IMR-90 (cell line): Measurements from ENCODE around the gene NEAT1. TPM values are rescaled to one million over a fixed set of nuclear protein-coding genes. Genes with fewer than 3 reads are reported as not detected.

ENCODE experiments used
- ATAC-seq: fragments of 200-7000 bp; cut with Tn5 transposase; 2 replicates; pipeline ENCODE4 v1.9.1; 2020; ENCODE audit warnings: low read depth, mild to moderate bottlenecking, moderate library complexity
- BruUV-seq: library from RNA; stranded (reverse); fragments of 400-500 nt; replicated peaks from 2 replicates; lab custom pipeline; 2021; lab: Mats Ljungman, UMichigan
- CTCF ChIA-PET: fragments of 300-600 bp; formaldehyde crosslinking; extraction: SDS; loops from one replicate; lab custom pipeline; 2021; ENCODE audit warnings: antibody characterized with exemption; lab: Yijun Ruan, JAX
- POLR2A ChIA-PET: fragments of 300-600 bp; sonication (Branson Sonifier 250); formaldehyde crosslinking; loops from one replicate; lab custom pipeline; 2022; ENCODE audit warnings: antibody characterized with exemption; ENCODE audit not compliant: unreplicated experiment; lab: Charles Lee
- DNase-seq: peaks from one replicate; pipeline ENCODE4 v3.0.0; 2013
- H2AFZ ChIP-seq: replicated peaks from 2 replicates; pipeline ENCODE3; 2013; ENCODE audit warnings: low read length, mild to moderate bottlenecking; ENCODE audit not compliant: poor library complexity
- H2AK5ac ChIP-seq: 2 replicates; pipeline ENCODE4 v1.6.1; 2013; ENCODE audit warnings: low read depth, low read length, inconsistent platforms
- H2AK9ac ChIP-seq: replicated peaks from 2 replicates; pipeline ENCODE3; 2013; ENCODE audit warnings: mild to moderate bottlenecking, low read depth, low read length, moderate library complexity; ENCODE audit not compliant: poor library complexity
- H2BK120ac ChIP-seq: 2 replicates; pipeline ENCODE4 v1.6.1; 2013; ENCODE audit warnings: low read depth, low read length, inconsistent platforms
- H2BK15ac ChIP-seq: 3 replicates; pipeline ENCODE4 v1.6.1; 2013; ENCODE audit warnings: low read depth, low read length, inconsistent platforms
- H2BK20ac ChIP-seq: 2 replicates; pipeline ENCODE4 v1.6.1; 2013; ENCODE audit warnings: low read depth, mild to moderate bottlenecking, inconsistent platforms, low read length, moderate library complexity
- H2BK5ac ChIP-seq: 2 replicates; pipeline ENCODE4 v1.6.1; 2013; ENCODE audit warnings: mild to moderate bottlenecking, low read depth, low read length, inconsistent platforms; ENCODE audit not compliant: poor library complexity, severe bottlenecking
- H3K14ac ChIP-seq: replicated peaks from 2 replicates; pipeline ENCODE4 v1.6.1; 2013; ENCODE audit warnings: low read depth, low read length, inconsistent platforms
- H3K18ac ChIP-seq: 2 replicates; pipeline ENCODE4 v1.6.1; 2013; ENCODE audit warnings: low read depth, low read length, control low read depth
- H3K23ac ChIP-seq: 2 replicates; pipeline ENCODE4 v1.6.1; 2013; ENCODE audit warnings: low read depth, low read length, inconsistent platforms
- H3K27ac ChIP-seq: 2 replicates; pipeline ENCODE4 v1.5.1; 2013; ENCODE audit warnings: mild to moderate bottlenecking, control low read depth, low read length; ENCODE audit not compliant: insufficient read depth
- H3K27me3 ChIP-seq: 2 replicates; pipeline ENCODE4 v1.6.1; 2013; ENCODE audit warnings: low read length; ENCODE audit not compliant: control insufficient read depth, insufficient read depth
- H3K36me3 ChIP-seq: 2 replicates; pipeline ENCODE4 v1.6.1; 2013; ENCODE audit warnings: low read length, mixed read lengths; ENCODE audit not compliant: control insufficient read depth, insufficient read depth
- H3K4ac ChIP-seq: 2 replicates; pipeline ENCODE4 v1.6.1; 2013; ENCODE audit warnings: low read depth, low read length, inconsistent platforms
- H3K4me1 ChIP-seq: 2 replicates; pipeline ENCODE4 v1.6.1; 2013; ENCODE audit warnings: low read length, mixed read lengths; ENCODE audit not compliant: control insufficient read depth, insufficient read depth
- H3K4me2 ChIP-seq: 2 replicates; pipeline ENCODE4 v1.6.1; 2013; ENCODE audit warnings: low read depth, mild to moderate bottlenecking, control low read depth, low read length, moderate library complexity
- H3K4me3 ChIP-seq: 2 replicates; pipeline ENCODE4 v1.5.1; 2013; ENCODE audit warnings: low read depth, mild to moderate bottlenecking, control low read depth, low read length, moderate library complexity; ENCODE audit not compliant: insufficient read depth
- H3K56ac ChIP-seq: 2 replicates; pipeline ENCODE4 v1.6.1; 2013; ENCODE audit warnings: low read length, inconsistent platforms; ENCODE audit not compliant: insufficient read depth; ENCODE audit errors: extremely low read depth
- H3K79me1 ChIP-seq, 2 experiments: 2 replicates each; pipeline ENCODE4 v1.6.1; 2013; ENCODE audit warnings: low read length in 2 of 2, inconsistent platforms in 1 of 2, low read depth in 1 of 2
- H3K9ac ChIP-seq: 2 replicates; pipeline ENCODE4 v1.6.1; 2013; ENCODE audit warnings: low read depth, low read length, control low read depth
- H3K9me1 ChIP-seq: 2 replicates; pipeline ENCODE4 v1.6.1; 2013; ENCODE audit warnings: low read length, inconsistent platforms; ENCODE audit not compliant: insufficient read depth
- H3K9me3 ChIP-seq: 2 replicates; pipeline ENCODE4 v1.6.1; 2013; ENCODE audit warnings: low read length; ENCODE audit not compliant: control insufficient read depth, insufficient read depth
- H4K20me1 ChIP-seq: 2 replicates; pipeline ENCODE4 v1.6.1; 2013; ENCODE audit warnings: low read length, inconsistent platforms; ENCODE audit not compliant: insufficient read depth
- H4K5ac ChIP-seq: 2 replicates; pipeline ENCODE4 v1.6.1; 2013; ENCODE audit warnings: mild to moderate bottlenecking, low read depth, low read length, control low read depth
- H4K8ac ChIP-seq, 2 experiments: 2 replicates each; pipeline ENCODE4 v1.6.1; 2013; ENCODE audit warnings: low read depth in 2 of 2, low read length in 2 of 2, control low read depth in 1 of 2, inconsistent platforms in 1 of 2
- H4K91ac ChIP-seq: 2 replicates; pipeline ENCODE4 v1.6.1; 2013; ENCODE audit warnings: low read depth, low read length, inconsistent platforms; ENCODE audit not compliant: insufficient read depth
- BHLHE40 ChIP-seq: fragments of 150-350 bp; IDR thresholded peaks from 2 replicates; pipeline ENCODE4 v1.6.1; 2016; ENCODE audit warnings: mild to moderate bottlenecking, low read depth, low read length
- CEBPB ChIP-seq: IDR thresholded peaks from 2 replicates; pipeline ENCODE4 v1.6.1; 2012; ENCODE audit warnings: low read depth, low read length, improper control_type of control experiment
- FOS ChIP-seq: fragments of 150-350 bp; IDR thresholded peaks from 2 replicates; pipeline ENCODE4 v1.6.1; 2016; ENCODE audit warnings: low read depth, low read length
- MAZ ChIP-seq: IDR thresholded peaks from 2 replicates; pipeline ENCODE4 v1.6.1; 2012; ENCODE audit warnings: low read depth, mild to moderate bottlenecking, low read length, improper control_type of control experiment, moderate library complexity, borderline replicate concordance
- MXI1 ChIP-seq: IDR thresholded peaks from 2 replicates; pipeline ENCODE4 v1.6.1; 2012; ENCODE audit warnings: low read depth, mild to moderate bottlenecking, low read length, moderate library complexity, borderline replicate concordance
- NFE2L2 ChIP-seq: fragments of 150-350 bp; IDR thresholded peaks from 2 replicates; pipeline ENCODE4 v1.6.1; 2016; ENCODE audit warnings: low read depth, mild to moderate bottlenecking, low read length
- RAD21 ChIP-seq: IDR thresholded peaks from 2 replicates; pipeline ENCODE4 v1.6.1; 2012; ENCODE audit warnings: low read length, improper control_type of control experiment
- RCOR1 ChIP-seq: IDR thresholded peaks from 2 replicates; pipeline ENCODE4 v1.6.1; 2012; ENCODE audit warnings: mild to moderate bottlenecking, low read length, improper control_type of control experiment; ENCODE audit not compliant: insufficient replicate concordance
- SMC3 ChIP-seq: fragments of 150-350 bp; IDR thresholded peaks from 2 replicates; pipeline ENCODE4 v1.6.1; 2016; ENCODE audit warnings: low read depth, mild to moderate bottlenecking, antibody characterized with exemption, low read length, moderate library complexity
- WGBS, 2 experiments: methylation state at CpG; one replicate each; pipeline versions ENCODE4 v1.1.5 to v1.1.7; 2013; ENCODE audit warnings: missing lambda C conversion rate in 2 of 2; ENCODE audit not compliant: insufficient read length in 1 of 2; ENCODE audit errors: extremely low coverage in 2 of 2; 5-methylcytosine and 5-hydroxymethylcytosine counted together
- dilution Hi-C: fragments of 300-500 bp; cut with HindIII; formaldehyde crosslinking; loops from one replicate; pipeline ENCODE4 v1.14.3; 2018; ENCODE audit warnings: low sequenced_read_pairs; ENCODE audit not compliant: unreplicated experiment
- in situ Hi-C: fragments of 300-500 bp; cut with MboI; formaldehyde crosslinking; loops from 3 replicates; pipeline ENCODE4 v1.14.3; 2019; ENCODE audit warnings: low sequenced_read_pairs, inconsistent platforms, mixed read lengths
- intact Hi-C: fragments of 100-400 bp; cut with micrococcal nuclease; formaldehyde crosslinking; loops from 2 replicates; pipeline ENCODE4 v1.10.0; 2022
- polyA plus RNA-seq, 3 experiments: library from polyadenylated mRNA; depleted of rRNA; stranded (reverse); fragments of >200 nt; gene quantifications; 2 replicates each; pipeline ENCODE4 v1.2.3, GENCODE V29; 2012; ENCODE audit warnings: low replicate concordance in 1 of 3
- total RNA-seq: library from RNA; depleted of rRNA; stranded (reverse); fragments of >200 nt; gene quantifications from 2 replicates; pipeline ENCODE4 v1.2.3, GENCODE V29; 2012
- TF ChIP-seq, protein P1 (sequence below): fragments of 150-350 bp; IDR thresholded peaks from 2 replicates; pipeline ENCODE4 v1.6.1; 2016; ENCODE audit warnings: low read depth, mild to moderate bottlenecking, low read length, moderate library complexity, borderline replicate concordance
- TF ChIP-seq, protein P2 (sequence below): fragments of 150-350 bp; IDR thresholded peaks from 2 replicates; pipeline ENCODE4 v1.6.1; 2017; ENCODE audit warnings: mild to moderate bottlenecking, antibody characterized with exemption, low read length, low read depth
- TF ChIP-seq, protein P3 (sequence below): conservative IDR thresholded peaks from 2 replicates; pipeline ENCODE4 v1.5.1; 2012; ENCODE audit warnings: mild to moderate bottlenecking, low read depth, low read length, improper control_type of control experiment

Gene NEAT1
- total and polyA plus RNA-seq, 2 of the 4 experiments (the other 2 are of a cell fraction): 30.1 to 114 TPM

DNA sequence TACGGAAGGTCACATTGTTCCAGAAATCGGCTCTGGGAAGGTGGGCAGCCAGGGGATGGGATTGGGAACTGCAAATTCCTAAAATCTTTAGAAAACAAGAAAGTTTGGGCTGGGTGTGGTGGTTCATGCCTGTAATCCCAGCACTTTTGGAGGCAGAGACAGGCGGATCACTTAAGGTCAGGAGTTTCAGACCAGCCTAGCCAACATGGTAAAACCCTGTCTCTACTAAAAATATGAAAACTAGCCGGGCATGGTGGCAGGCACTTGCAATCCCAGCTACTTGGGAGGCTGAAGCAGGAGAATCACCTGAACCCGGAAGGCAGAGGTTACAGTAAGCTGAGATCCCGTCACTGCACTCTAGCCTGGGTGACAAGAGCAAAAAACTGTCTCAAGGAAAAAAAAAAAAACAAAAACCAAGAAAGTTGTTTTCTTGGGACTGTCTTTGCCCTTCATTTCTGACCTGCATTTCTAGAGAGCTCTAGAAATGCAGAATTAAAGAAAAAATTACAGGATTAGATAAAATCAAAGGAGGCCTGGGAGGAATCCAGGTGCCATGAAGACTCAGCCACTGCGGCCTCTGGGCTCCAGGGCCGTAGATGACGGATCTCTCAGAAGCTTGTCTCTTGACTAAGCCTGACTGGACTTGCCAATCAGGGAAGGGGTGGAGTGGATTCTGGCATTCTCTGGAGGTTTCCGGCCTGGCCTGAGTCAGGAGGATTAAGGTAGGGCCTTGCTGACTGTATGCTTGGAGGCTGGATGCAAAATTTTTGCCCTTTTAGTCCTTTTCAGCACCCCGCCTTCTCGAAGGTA is 71.0 kb downstream of the NEAT1 start:
- H3K9me3 ChIP-seq: no peaks in the 10 kb centered on the region
- intact Hi-C loops: no loop called here
- TF ChIP-seq, protein P1, sequence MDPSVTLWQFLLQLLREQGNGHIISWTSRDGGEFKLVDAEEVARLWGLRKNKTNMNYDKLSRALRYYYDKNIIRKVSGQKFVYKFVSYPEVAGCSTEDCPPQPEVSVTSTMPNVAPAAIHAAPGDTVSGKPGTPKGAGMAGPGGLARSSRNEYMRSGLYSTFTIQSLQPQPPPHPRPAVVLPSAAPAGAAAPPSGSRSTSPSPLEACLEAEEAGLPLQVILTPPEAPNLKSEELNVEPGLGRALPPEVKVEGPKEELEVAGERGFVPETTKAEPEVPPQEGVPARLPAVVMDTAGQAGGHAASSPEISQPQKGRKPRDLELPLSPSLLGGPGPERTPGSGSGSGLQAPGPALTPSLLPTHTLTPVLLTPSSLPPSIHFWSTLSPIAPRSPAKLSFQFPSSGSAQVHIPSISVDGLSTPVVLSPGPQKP: no peak
- TF ChIP-seq FOS (0 out of 2 replicates have a peak, but pooled peaks have one; percentile 16), MXI1 (no peak), NFE2L2 (0 out of 2 replicates have a peak, but pooled peaks have one; percentile 0), BHLHE40 (no peak), CEBPB (no peak), RCOR1 (no peak), SMC3 (0 out of 2 replicates have a peak, but pooled peaks have one; percentile 7), MAZ (no peak), RAD21 (peak; percentile 30; the same call in 1 of the 2 replicates)
- TF ChIP-seq, protein P2, sequence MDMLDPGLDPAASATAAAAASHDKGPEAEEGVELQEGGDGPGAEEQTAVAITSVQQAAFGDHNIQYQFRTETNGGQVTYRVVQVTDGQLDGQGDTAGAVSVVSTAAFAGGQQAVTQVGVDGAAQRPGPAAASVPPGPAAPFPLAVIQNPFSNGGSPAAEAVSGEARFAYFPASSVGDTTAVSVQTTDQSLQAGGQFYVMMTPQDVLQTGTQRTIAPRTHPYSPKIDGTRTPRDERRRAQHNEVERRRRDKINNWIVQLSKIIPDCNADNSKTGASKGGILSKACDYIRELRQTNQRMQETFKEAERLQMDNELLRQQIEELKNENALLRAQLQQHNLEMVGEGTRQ: no peak
- TF ChIP-seq, protein P3, sequence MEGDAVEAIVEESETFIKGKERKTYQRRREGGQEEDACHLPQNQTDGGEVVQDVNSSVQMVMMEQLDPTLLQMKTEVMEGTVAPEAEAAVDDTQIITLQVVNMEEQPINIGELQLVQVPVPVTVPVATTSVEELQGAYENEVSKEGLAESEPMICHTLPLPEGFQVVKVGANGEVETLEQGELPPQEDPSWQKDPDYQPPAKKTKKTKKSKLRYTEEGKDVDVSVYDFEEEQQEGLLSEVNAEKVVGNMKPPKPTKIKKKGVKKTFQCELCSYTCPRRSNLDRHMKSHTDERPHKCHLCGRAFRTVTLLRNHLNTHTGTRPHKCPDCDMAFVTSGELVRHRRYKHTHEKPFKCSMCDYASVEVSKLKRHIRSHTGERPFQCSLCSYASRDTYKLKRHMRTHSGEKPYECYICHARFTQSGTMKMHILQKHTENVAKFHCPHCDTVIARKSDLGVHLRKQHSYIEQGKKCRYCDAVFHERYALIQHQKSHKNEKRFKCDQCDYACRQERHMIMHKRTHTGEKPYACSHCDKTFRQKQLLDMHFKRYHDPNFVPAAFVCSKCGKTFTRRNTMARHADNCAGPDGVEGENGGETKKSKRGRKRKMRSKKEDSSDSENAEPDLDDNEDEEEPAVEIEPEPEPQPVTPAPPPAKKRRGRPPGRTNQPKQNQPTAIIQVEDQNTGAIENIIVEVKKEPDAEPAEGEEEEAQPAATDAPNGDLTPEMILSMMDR: no peak

More for the DNA sequence above, 71.0 kb downstream of the NEAT1 start:
- peak overlapping the region; percentile 99 for H2BK120ac ChIP-seq
- peak overlapping the region; percentile 95; the same call in 2 of the 3 replicates for H2BK15ac ChIP-seq
- peak overlapping the region; percentile 40 for H4K5ac ChIP-seq
- peaks cover 45% of the 10 kb centered on the region for H3K4me1 ChIP-seq
- H3K4ac ChIP-seq: peak overlapping the region; percentile 100
- peak overlapping the region; percentile 98 for H3K23ac ChIP-seq
- DNase-seq (peak; percentile 97), ATAC-seq (peak; percentile 1; the same call in 1 of the 2 replicates)
- POLR2A ChIA-PET: interaction anchor here (0.8 to 9.6 kb wide), 4 partner anchors 9 to 72 kb away, joined by 3 to 400 read pairs (median 17); partner anchors contain the start of genes MALAT1 and NEAT1
- peaks cover 14% of the 10 kb centered on the region for H3K9me1 ChIP-seq
- H3K4me3 ChIP-seq: no peak overlapping the region
- no peaks in the 10 kb centered on the region; the same call in 1 of the 2 replicates for H4K20me1 ChIP-seq
- peak overlapping the region; percentile 92 for H3K56ac ChIP-seq
- H3K18ac ChIP-seq: peak overlapping the region; percentile 92
- peak overlapping the region; percentile 100 for H2AK5ac ChIP-seq
- peak overlapping the region; percentile 75 for H2AK9ac ChIP-seq
- peak overlapping the region; percentile 43 for H3K4me2 ChIP-seq
- TSS peak; percentile 29 for BruUV-seq
- H3K27me3 ChIP-seq: no peaks in the 10 kb centered on the region
- peak overlapping the region; percentile 76 for H2BK20ac ChIP-seq
- CTCF ChIA-PET: interaction anchor here (0.5 to 2.4 kb wide), 3 partner anchors 14 to 28 kb away, joined by 6 to 11 read pairs (median 8); no protein-coding TSS in a partner anchor
- H3K27ac ChIP-seq: peak overlapping the region; percentile 98
- dilution Hi-C loops: no loop called here
- peak overlapping the region; percentile 96 for H4K91ac ChIP-seq
- H3K79me1 ChIP-seq: peaks cover 6 to 55% of the 10 kb centered on the region in 2 experiments; a peak in 3 of 4 replicates
- peak overlapping the region; percentile 76; the same call in 1 of the 2 replicates for H3K14ac ChIP-seq
- H2AFZ ChIP-seq: peak overlapping the region; percentile 52
- in situ Hi-C loops: no loop called here
- peak overlapping the region; percentile 56 to 97 for H4K8ac ChIP-seq
- peak overlapping the region; percentile 57 for H3K9ac ChIP-seq
- peak overlapping the region; percentile 98 for H2BK5ac ChIP-seq
- 28% methylated on average over 7 of the region's 12 CpGs; no CpG with 5 or more reads in 1 of the 2 experiments for WGBS, 2 experiments
- no peaks in the 10 kb centered on the region for H3K36me3 ChIP-seq
